Measurements from ENCODE around the gene EVI5L.

- no peak for TF ChIP-seq POLR2A (IDR thresholded peaks at IDR 0.05; ENCODE audit: low read depth, low read length)
- TF ChIP-seq CTCF (IDR thresholded peaks at IDR 0.05; ENCODE audit: extremely low read depth in 1 of 2, insufficient read depth in 1 of 2, low read depth in 1 of 2, low read length in 2 of 2) = no peak
- no peak for TF ChIP-seq POLR2AphosphoS5 (IDR thresholded peaks at IDR 0.05; ENCODE audit: insufficient read depth, low read depth, low read length)
- no peak for TF ChIP-seq EZH2 (IDR thresholded peaks at IDR 0.05; ENCODE audit: borderline replicate concordance, low read depth, low read length, severe bottlenecking)
Measured at GRCh38 chr19:7818806-7819205, 11.2 kb upstream of the EVI5L start.

Measured in endothelial cell of umbilical vein (primary cell).